IMR-90 (cell line): ENCODE results near the gene RHOU. TPM values are rescaled to one million over a fixed set of nuclear protein-coding genes. Genes with fewer than 3 reads are reported as not detected.

Experiments
- ATAC-seq: fragments of 200-7000 bp; cut with Tn5 transposase; 2 replicates; pipeline ENCODE4 v1.9.1; 2020; ENCODE audit warnings: low read depth, mild to moderate bottlenecking, moderate library complexity
- BruUV-seq: library from RNA; stranded (reverse); fragments of 400-500 nt; replicated peaks from 2 replicates; lab custom pipeline; 2021; lab: Mats Ljungman, UMichigan
- CTCF ChIA-PET: fragments of 300-600 bp; formaldehyde crosslinking; extraction: SDS; loops from one replicate; lab custom pipeline; 2021; ENCODE audit warnings: antibody characterized with exemption; lab: Yijun Ruan, JAX
- POLR2A ChIA-PET: fragments of 300-600 bp; sonication (Branson Sonifier 250); formaldehyde crosslinking; loops from one replicate; lab custom pipeline; 2022; ENCODE audit warnings: antibody characterized with exemption; ENCODE audit not compliant: unreplicated experiment; lab: Charles Lee
- DNase-seq: peaks from one replicate; pipeline ENCODE4 v3.0.0; 2013
- H2AFZ ChIP-seq: replicated peaks from 2 replicates; pipeline ENCODE3; 2013; ENCODE audit warnings: low read length, mild to moderate bottlenecking; ENCODE audit not compliant: poor library complexity
- H2AK5ac ChIP-seq: 2 replicates; pipeline ENCODE4 v1.6.1; 2013; ENCODE audit warnings: low read depth, low read length, inconsistent platforms
- H2AK9ac ChIP-seq: replicated peaks from 2 replicates; pipeline ENCODE3; 2013; ENCODE audit warnings: mild to moderate bottlenecking, low read depth, low read length, moderate library complexity; ENCODE audit not compliant: poor library complexity
- H2BK120ac ChIP-seq: 2 replicates; pipeline ENCODE4 v1.6.1; 2013; ENCODE audit warnings: low read depth, low read length, inconsistent platforms
- H2BK15ac ChIP-seq: 3 replicates; pipeline ENCODE4 v1.6.1; 2013; ENCODE audit warnings: low read depth, low read length, inconsistent platforms
- H2BK20ac ChIP-seq: 2 replicates; pipeline ENCODE4 v1.6.1; 2013; ENCODE audit warnings: low read depth, mild to moderate bottlenecking, inconsistent platforms, low read length, moderate library complexity
- H2BK5ac ChIP-seq: 2 replicates; pipeline ENCODE4 v1.6.1; 2013; ENCODE audit warnings: mild to moderate bottlenecking, low read depth, low read length, inconsistent platforms; ENCODE audit not compliant: poor library complexity, severe bottlenecking
- H3K14ac ChIP-seq: replicated peaks from 2 replicates; pipeline ENCODE4 v1.6.1; 2013; ENCODE audit warnings: low read depth, low read length, inconsistent platforms
- H3K18ac ChIP-seq: 2 replicates; pipeline ENCODE4 v1.6.1; 2013; ENCODE audit warnings: low read depth, low read length, control low read depth
- H3K23ac ChIP-seq: 2 replicates; pipeline ENCODE4 v1.6.1; 2013; ENCODE audit warnings: low read depth, low read length, inconsistent platforms
- H3K27ac ChIP-seq: 2 replicates; pipeline ENCODE4 v1.5.1; 2013; ENCODE audit warnings: mild to moderate bottlenecking, control low read depth, low read length; ENCODE audit not compliant: insufficient read depth
- H3K27me3 ChIP-seq: 2 replicates; pipeline ENCODE4 v1.6.1; 2013; ENCODE audit warnings: low read length; ENCODE audit not compliant: control insufficient read depth, insufficient read depth
- H3K36me3 ChIP-seq: 2 replicates; pipeline ENCODE4 v1.6.1; 2013; ENCODE audit warnings: low read length, mixed read lengths; ENCODE audit not compliant: control insufficient read depth, insufficient read depth
- H3K4ac ChIP-seq: 2 replicates; pipeline ENCODE4 v1.6.1; 2013; ENCODE audit warnings: low read depth, low read length, inconsistent platforms
- H3K4me1 ChIP-seq: 2 replicates; pipeline ENCODE4 v1.6.1; 2013; ENCODE audit warnings: low read length, mixed read lengths; ENCODE audit not compliant: control insufficient read depth, insufficient read depth
- H3K4me2 ChIP-seq: 2 replicates; pipeline ENCODE4 v1.6.1; 2013; ENCODE audit warnings: low read depth, mild to moderate bottlenecking, control low read depth, low read length, moderate library complexity
- H3K4me3 ChIP-seq: 2 replicates; pipeline ENCODE4 v1.5.1; 2013; ENCODE audit warnings: low read depth, mild to moderate bottlenecking, control low read depth, low read length, moderate library complexity; ENCODE audit not compliant: insufficient read depth
- H3K56ac ChIP-seq: 2 replicates; pipeline ENCODE4 v1.6.1; 2013; ENCODE audit warnings: low read length, inconsistent platforms; ENCODE audit not compliant: insufficient read depth; ENCODE audit errors: extremely low read depth
- H3K79me1 ChIP-seq, 2 experiments: 2 replicates each; pipeline ENCODE4 v1.6.1; 2013; ENCODE audit warnings: low read length in 2 of 2, inconsistent platforms in 1 of 2, low read depth in 1 of 2
- H3K9ac ChIP-seq: 2 replicates; pipeline ENCODE4 v1.6.1; 2013; ENCODE audit warnings: low read depth, low read length, control low read depth
- H3K9me1 ChIP-seq: 2 replicates; pipeline ENCODE4 v1.6.1; 2013; ENCODE audit warnings: low read length, inconsistent platforms; ENCODE audit not compliant: insufficient read depth
- H3K9me3 ChIP-seq: 2 replicates; pipeline ENCODE4 v1.6.1; 2013; ENCODE audit warnings: low read length; ENCODE audit not compliant: control insufficient read depth, insufficient read depth
- H4K20me1 ChIP-seq: 2 replicates; pipeline ENCODE4 v1.6.1; 2013; ENCODE audit warnings: low read length, inconsistent platforms; ENCODE audit not compliant: insufficient read depth
- H4K5ac ChIP-seq: 2 replicates; pipeline ENCODE4 v1.6.1; 2013; ENCODE audit warnings: mild to moderate bottlenecking, low read depth, low read length, control low read depth
- H4K8ac ChIP-seq, 2 experiments: 2 replicates each; pipeline ENCODE4 v1.6.1; 2013; ENCODE audit warnings: low read depth in 2 of 2, low read length in 2 of 2, control low read depth in 1 of 2, inconsistent platforms in 1 of 2
- H4K91ac ChIP-seq: 2 replicates; pipeline ENCODE4 v1.6.1; 2013; ENCODE audit warnings: low read depth, low read length, inconsistent platforms; ENCODE audit not compliant: insufficient read depth
- CEBPB ChIP-seq: IDR thresholded peaks from 2 replicates; pipeline ENCODE4 v1.6.1; 2012; ENCODE audit warnings: low read depth, low read length, improper control_type of control experiment
- FOS ChIP-seq: fragments of 150-350 bp; IDR thresholded peaks from 2 replicates; pipeline ENCODE4 v1.6.1; 2016; ENCODE audit warnings: low read depth, low read length
- MAFK ChIP-seq: IDR thresholded peaks from 2 replicates; pipeline ENCODE4 v1.6.1; 2012; ENCODE audit warnings: low read depth, low read length, improper control_type of control experiment
- RAD21 ChIP-seq: IDR thresholded peaks from 2 replicates; pipeline ENCODE4 v1.6.1; 2012; ENCODE audit warnings: low read length, improper control_type of control experiment
- RCOR1 ChIP-seq: IDR thresholded peaks from 2 replicates; pipeline ENCODE4 v1.6.1; 2012; ENCODE audit warnings: mild to moderate bottlenecking, low read length, improper control_type of control experiment; ENCODE audit not compliant: insufficient replicate concordance
- SMC3 ChIP-seq: fragments of 150-350 bp; IDR thresholded peaks from 2 replicates; pipeline ENCODE4 v1.6.1; 2016; ENCODE audit warnings: low read depth, mild to moderate bottlenecking, antibody characterized with exemption, low read length, moderate library complexity
- WGBS, 2 experiments: methylation state at CpG; one replicate each; pipeline versions ENCODE4 v1.1.5 to v1.1.7; 2013; ENCODE audit warnings: missing lambda C conversion rate in 2 of 2; ENCODE audit not compliant: insufficient read length in 1 of 2; ENCODE audit errors: extremely low coverage in 2 of 2; 5-methylcytosine and 5-hydroxymethylcytosine counted together
- dilution Hi-C: fragments of 300-500 bp; cut with HindIII; formaldehyde crosslinking; loops from one replicate; pipeline ENCODE4 v1.14.3; 2018; ENCODE audit warnings: low sequenced_read_pairs; ENCODE audit not compliant: unreplicated experiment
- in situ Hi-C: fragments of 300-500 bp; cut with MboI; formaldehyde crosslinking; loops from 3 replicates; pipeline ENCODE4 v1.14.3; 2019; ENCODE audit warnings: low sequenced_read_pairs, inconsistent platforms, mixed read lengths
- intact Hi-C: fragments of 100-400 bp; cut with micrococcal nuclease; formaldehyde crosslinking; loops from 2 replicates; pipeline ENCODE4 v1.10.0; 2022
- polyA plus RNA-seq, 3 experiments: library from polyadenylated mRNA; depleted of rRNA; stranded (reverse); fragments of >200 nt; gene quantifications; 2 replicates each; pipeline ENCODE4 v1.2.3, GENCODE V29; 2012; ENCODE audit warnings: low replicate concordance in 1 of 3
- total RNA-seq: library from RNA; depleted of rRNA; stranded (reverse); fragments of >200 nt; gene quantifications from 2 replicates; pipeline ENCODE4 v1.2.3, GENCODE V29; 2012

The RHOU gene
- total and polyA plus RNA-seq, 2 of the 4 experiments (the other 2 are of a cell fraction) = 0.44 to 0.72 TPM

DNA sequence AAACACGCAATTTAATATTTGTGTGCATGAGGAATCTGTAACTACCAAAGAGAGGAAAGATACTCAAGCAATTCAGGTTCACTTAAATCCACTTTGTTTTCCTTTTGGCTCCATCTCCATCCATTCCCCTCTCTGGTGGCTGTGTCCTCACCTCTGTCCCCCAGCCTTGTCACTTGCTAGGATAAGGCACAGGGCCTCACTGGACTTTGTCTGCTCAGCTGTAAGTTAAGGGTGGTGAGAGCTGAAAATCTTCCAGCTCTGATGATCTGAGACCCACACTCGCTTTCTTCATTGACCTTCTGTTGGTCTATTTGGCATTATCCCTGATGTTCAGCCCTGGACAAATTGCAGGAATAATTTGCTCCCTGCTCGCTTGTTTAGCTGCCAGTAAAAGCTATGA lies 56.5 kb downstream of the RHOU start:
- Histone ChIP-seq H2BK120ac (no peak overlapping the region), H4K8ac (no peak overlapping the region), H3K9me3 (peaks cover 2% of the 10 kb centered on the region; the same call in 1 of the 2 replicates), H3K79me1 (no peaks in the 10 kb centered on the region), H2AK5ac (no peak overlapping the region), H4K20me1 (no peaks in the 10 kb centered on the region), H3K4me3 (no peak overlapping the region), H2BK20ac (no peak overlapping the region), H3K14ac (no peak overlapping the region), H3K27me3 (peaks cover 9% of the 10 kb centered on the region), H3K4ac (no peak overlapping the region), H4K91ac (no peak overlapping the region), H3K9me1 (no peaks in the 10 kb centered on the region), H3K9ac (no peak overlapping the region), H2AK9ac (no peak overlapping the region), H3K18ac (no peak overlapping the region), H2BK15ac (no peak overlapping the region), H2AFZ (no peak overlapping the region), H3K4me1 (no peaks in the 10 kb centered on the region), H2BK5ac (no peak overlapping the region), H4K5ac (no peak overlapping the region), H3K36me3 (no peaks in the 10 kb centered on the region), H3K4me2 (no peak overlapping the region), H3K56ac (no peak overlapping the region), H3K27ac (no peak overlapping the region), H3K23ac (no peak overlapping the region)
- ChIA-PET CTCF (no interaction called here), POLR2A (no interaction called here)
- in situ Hi-C loops = no loop called here
- intact Hi-C loops = no loop called here
- no peak for ATAC-seq
- no TSS peak for BruUV-seq
- WGBS, 2 experiments = no CpG with 5 or more reads among the region's 3 CpGs
- no peak for TF ChIP-seq CEBPB
- TF ChIP-seq MAFK = no peak
- no peak for TF ChIP-seq RAD21
- no peak for TF ChIP-seq SMC3
- TF ChIP-seq RCOR1 = no peak
- no peak for TF ChIP-seq FOS
- dilution Hi-C loops = no loop called here
- DNase-seq = no peak
